GM19468 (cell line): ENCODE measurements around the gene HLA-DMA.

Experiments used
- ATAC-seq: cut with Tn5 transposase; IDR thresholded peaks from one replicate; pipeline ENCODE4 v1.9.1; 2021; ENCODE audit warnings: mild to moderate bottlenecking, moderate library complexity, moderate number of reproducible peaks; ENCODE audit not compliant: unreplicated experiment; ENCODE audit errors: extremely low read depth

HLA-DMA gene

DNA sequence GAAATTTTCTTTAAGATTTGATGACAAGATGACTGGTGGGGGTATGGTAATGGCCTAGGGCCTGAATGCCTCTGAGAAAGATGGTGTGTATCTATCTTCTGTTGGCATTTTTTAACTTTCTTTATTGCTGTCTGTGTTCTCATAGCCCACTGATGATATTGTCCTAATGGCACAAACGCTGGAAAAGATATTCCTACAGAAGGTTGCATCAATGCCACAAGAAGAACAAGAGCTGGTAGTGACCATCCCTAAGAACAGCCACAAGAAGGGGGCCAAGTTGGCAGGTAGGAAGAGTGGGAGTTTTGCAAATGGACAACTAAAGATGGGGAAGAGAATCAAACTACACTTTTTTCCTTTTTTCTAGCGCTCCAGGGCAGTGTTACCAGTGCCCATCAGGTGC, 23.0 kb upstream of the HLA-DMA start:
- ATAC-seq = no peak

DNA sequence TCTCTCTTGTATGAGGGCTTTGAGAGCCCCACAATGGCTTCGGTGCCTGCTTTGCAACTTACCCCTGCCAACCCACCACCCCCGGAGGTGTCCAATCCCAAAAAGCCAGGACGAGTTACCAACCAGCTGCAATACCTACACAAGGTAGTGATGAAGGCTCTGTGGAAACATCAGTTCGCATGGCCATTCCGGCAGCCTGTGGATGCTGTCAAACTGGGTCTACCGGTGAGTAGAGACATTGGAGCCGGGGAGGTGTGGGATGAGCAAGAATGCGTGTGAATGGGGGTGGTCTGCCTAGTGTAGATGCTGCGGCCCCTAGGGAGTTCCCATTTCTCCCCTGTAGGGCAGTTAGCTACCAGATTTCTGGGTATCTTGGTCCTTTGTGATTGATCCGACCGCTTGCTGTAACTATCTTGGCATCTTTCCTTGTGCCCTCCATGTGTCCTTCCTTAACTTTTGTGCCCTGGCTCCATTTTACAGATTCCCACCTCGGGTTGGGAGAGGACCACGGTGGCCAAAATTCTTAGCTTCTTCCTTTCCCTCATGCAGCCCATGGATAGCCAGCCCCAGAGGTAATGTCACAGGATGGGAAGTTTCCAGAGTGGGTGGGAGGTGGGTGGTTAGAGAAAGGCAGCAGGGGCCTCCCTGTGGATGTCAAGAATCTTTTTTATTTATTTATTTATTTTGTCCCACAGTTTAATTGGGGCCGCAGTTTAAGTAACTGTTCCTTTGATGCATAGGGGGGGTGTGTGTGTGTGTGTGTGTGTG, 21.8 kb upstream of the HLA-DMA start:
- no peak for ATAC-seq

DNA sequence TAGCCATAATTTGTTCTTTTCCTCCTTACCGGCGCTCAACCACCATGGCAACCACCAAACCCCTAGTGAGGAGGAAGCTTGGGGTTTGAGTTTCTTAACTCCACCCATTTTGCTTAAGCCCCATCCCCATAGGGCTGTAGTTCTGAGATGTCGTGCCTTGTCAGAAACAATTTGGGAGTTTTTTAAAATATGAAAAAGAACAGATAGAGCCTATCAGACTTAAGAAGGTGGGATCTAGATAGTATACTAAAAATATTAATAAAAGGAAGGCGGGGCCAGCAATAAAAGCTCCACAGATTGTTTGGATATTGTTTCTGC, 21.1 kb upstream of the HLA-DMA start:
- no peak for ATAC-seq

DNA sequence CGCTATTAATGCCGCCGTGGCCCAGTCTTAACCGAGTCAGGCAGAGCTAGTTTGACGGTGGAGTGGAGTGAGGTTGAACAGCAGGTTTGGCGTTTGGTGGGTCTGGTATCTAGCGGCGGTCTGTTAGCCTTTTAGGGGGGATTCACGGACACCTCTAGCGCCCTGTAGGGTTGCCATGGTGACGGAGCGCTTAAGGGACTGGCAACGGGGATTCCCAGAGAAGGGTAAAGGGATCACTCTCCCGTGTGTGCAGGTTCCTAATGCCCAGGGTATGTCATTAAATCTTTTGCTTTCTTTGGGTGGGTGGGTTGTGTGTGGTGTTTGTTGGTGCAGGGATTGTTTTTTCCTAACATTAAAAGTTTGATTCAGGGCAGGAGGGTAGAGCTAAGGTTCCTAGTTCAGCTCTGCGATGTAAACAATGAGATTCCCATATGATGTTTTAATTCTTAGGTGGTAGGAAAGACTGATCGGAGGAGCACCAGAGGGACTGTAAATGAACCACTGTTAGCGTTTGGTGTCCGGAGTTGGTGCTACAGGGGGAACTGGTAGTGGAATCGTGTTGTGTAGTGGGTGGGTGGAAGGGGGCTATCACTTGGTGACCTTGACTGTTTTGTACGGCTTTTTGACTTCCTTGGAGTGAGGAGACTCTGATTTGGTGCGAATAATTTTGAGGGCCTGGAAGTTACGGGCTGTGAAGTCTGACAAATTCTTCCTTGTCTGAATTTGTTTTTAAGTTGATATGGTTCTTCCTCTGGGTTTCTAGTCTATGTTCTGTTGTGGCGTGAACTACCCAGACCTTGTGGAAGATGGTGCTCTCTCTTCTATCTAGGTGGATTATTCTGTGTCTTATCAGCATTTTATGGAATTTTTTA, 20.5 kb upstream of the HLA-DMA start:
- ATAC-seq = no peak

DNA sequence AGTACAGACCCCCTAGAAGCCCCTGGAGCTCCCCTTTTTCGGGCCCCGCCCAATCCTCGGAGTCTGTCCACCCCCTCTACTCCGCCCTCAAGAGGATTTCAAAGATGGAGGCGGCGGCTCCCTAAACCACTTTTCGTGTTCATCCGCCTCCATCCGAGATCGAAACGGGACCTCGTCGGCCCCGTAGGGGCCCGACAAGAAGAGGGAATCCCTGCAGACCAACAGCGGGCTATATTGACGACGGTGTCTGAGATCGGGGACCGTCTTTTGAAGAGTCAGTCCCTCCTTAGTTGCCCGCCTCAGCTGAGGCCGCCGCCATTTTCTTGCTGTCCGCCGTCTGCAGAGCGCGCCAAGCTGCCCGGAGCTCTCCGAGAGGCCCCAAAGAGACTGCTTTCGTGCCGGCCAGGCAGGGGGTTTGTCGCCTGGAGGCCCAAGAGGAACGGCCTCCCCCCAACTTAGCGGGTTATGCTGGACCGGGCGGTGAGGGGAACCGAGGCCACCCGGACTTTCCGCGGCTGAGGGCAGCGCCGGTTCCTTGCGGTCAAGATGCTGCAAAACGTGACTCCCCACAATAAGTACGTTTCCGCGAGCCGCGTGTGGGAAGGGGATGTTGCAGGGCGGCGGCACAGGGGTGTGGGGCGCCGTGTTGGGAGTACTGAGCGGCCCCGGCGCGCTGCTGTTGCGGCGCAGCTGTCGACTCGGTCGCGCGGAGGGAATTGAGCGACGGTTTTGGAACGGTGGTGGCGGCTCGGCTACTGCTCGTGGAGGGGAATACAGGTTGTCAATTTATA, 19.7 kb upstream of the HLA-DMA start:
- no peak for ATAC-seq

DNA sequence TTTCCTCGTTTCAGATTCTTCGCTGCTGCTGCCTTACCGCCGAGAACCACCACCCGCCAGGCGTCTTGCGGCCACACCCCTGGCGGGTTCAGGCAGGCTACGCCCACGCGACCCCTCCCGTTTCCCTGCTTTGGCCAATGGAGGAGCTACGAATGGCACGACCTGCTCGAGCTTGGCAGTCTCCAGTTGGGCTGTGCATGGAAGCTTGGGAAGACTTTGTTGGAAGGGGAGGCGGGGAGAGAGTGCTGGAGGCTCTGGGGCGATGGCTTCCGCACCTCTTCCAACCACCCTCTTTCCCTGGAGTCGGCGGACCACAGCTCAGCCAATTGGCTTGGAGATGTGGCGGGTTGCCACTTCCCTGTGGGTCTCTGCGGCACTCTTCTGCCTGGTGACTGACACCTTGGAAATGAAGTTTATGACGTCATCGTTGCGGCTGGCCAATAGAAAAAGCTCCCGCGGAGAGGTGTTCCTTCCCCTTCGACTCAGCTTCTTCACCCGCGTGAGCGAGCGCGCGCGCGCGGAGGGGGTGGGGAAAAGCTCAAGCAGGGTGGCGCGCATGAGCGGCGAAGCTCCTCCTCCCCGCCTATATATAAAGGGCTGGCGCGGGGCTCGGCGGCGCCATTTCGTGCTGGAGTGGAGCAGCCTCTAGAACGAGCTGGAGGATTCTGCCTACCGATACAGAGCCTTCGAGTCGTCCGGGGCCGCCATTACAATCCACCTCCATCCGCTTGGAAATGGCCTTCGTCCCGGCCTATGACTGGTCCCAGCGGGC, 18.9 kb upstream of the HLA-DMA start:
- ATAC-seq = peak; percentile 23

DNA sequence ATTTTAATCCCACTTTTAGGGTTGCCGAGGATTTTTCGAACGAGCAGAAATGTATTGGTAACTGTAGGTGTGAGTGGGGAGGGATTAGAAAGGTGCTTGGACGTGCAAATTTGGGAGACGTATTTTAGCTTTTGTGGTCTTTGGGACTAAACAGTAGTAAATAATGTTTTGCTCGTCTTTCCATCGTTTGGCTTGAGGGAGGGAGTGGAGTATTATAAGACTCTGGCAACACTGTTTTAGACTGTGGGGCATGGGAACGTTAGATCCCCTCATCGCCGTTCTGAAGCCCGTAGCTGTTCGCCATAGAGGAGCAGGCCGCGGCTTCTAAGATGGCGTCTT, 18.3 kb upstream of the HLA-DMA start:
- ATAC-seq = no peak

DNA sequence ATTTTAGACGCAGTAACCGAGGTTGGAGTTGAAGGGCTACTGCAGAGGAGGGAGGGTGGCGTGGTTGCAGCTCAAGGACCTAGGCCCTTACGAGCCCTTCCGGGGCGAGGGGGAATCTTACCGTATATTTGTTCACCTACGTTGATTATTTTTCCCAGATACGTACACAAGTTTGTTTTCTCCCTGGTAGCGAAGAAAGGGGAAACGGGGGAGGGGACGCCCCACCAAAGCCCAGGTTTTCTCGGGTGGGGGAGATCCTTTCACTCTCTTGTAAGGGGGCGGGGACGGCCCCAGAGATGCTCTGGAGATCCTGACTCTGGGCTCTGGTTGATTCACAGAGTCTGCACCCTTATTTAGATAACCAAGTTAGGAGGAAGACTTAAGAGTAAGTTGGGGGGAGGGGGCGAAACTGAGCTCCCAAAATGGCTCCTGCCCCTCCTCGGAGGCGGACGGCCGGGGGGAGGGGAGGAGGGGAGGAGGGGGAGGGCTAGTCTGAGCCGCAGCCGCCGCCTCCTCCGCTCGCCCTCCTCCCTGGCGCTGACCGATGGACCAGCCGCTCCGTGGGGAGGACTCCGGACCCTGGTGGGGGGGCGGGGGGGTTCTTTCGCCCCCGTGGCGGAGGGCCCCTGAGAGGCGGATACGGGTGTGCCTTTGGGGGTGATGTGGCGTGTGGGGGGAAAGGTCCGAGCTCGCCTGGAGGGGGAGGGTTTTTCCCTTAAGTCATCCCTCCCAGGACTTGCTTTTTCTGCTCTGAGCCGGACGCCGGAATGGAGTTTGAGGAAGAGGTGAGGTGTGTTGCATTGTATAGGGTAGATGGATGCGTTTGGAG, 17.7 kb upstream of the HLA-DMA start:
- ATAC-seq = no peak

DNA sequence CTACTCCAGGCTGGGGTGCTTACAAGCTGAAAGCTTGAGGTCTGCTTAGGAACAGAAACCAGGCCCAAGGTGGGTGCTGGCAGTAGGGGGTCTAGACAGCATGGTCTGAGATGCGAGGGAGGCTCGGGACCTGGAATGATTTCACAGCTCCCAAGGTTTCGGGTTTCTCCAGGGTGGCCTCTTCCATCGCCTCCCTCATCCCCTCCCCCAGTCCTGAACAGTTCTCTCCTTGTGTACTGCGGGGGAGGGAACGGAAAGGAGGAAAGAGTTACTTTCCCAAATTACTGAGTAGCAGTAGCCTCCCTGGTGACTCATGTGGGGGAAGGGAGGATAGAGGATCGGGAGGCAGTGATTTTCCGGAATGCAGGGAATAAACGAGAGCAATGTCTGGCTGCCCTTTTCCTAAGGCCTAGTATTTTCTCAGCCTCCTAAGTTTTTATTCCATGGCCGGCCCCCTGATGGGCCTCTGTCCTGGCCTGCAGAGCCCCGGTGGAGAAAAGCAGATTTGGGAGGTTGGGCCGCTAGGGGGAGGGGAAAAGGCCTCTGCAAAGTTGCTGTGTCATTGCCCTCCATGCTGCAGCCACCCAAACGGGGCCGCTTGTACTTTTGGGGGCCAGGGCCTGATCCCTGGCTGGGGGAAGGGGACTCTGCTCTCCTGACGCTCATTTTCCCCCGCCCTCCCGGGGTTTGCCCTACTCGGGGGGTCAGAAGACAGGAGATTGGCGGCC, 17.0 kb upstream of the HLA-DMA start:
- no peak for ATAC-seq

DNA sequence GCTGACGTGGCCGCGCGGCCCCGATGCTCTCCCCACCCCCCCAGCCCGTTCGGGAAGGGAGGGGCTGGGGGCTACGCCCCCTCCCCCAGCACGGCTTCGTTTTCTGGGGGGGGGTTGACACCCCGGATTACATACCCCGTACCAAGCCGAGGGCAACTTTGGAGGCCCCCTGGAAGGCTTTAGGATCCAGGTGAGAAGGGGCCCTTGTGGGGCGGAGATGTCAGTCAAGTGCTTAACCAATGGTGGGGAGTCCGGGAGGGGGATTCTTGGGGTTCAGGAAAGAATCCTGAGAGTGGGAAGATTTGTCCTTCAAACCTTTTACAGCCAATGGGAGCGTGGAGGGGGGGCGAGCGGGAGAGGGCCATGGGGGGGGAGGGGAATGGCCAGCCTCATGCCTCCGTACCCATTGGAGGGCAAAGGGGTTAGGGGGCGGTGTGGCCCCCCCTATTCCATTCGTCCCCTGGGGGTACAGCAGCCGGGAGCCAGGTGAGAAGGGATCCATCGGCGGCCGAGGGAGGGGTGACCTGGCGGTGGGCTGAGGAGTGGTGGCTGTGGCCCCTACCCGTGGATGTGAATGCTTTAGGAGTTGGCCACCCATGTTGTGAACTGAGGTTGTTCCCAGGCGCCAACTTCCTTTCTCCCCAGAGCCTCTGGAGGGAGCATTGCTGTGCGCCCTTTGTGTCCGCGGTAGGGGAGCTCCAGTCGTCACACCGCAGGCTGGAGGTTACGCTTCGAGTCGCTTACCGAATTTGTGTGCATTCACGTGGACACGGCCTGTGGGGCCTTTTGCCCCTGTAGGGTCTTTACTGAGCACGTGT, 16.2 kb upstream of the HLA-DMA start:
- no peak for ATAC-seq

DNA sequence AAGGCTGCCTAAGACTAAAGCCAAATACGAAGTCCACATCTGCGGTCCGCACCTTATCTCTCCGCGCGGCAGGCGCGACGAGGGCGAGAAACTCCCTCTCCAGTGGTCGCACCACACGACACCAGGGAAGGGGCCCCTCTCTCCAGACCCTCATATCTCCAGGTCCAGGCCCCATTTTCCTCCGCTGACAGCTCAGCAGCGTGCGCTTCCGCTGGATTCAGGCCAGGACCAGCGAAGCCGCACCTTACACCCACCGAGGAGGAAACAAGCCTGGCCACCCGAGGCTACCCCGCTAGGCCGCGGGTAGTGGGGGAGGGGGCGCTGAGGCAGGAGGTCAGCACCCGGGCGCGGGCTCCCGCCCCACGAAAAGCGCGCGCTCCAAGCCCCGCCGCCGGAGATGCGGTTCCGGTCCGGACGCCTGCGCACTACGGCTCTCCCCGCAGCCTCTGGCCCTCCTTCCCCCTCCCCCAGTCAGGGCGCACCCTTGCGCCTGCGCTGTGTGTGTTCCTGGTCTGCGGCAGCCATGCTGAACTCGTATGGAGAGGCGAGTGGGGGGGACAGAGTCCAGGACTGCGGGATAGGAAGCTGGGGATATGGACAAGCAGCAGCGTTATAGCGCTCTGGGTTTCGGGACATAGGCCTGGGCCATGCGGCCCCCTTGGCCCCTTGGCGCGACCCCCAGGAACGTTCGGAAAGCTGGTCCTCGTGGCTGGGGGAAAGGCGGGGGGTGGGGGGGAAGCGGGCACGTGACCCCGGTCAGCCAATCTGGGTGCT, 15.4 kb upstream of the HLA-DMA start, which contains the start of gene BRD2:
TSS of gene BRD2 (plus strand) at position 502 of the 774 bp plus-strand sequence. CDS start 4,305 bp downstream, outside the sequence.
- ATAC-seq = no peak

DNA sequence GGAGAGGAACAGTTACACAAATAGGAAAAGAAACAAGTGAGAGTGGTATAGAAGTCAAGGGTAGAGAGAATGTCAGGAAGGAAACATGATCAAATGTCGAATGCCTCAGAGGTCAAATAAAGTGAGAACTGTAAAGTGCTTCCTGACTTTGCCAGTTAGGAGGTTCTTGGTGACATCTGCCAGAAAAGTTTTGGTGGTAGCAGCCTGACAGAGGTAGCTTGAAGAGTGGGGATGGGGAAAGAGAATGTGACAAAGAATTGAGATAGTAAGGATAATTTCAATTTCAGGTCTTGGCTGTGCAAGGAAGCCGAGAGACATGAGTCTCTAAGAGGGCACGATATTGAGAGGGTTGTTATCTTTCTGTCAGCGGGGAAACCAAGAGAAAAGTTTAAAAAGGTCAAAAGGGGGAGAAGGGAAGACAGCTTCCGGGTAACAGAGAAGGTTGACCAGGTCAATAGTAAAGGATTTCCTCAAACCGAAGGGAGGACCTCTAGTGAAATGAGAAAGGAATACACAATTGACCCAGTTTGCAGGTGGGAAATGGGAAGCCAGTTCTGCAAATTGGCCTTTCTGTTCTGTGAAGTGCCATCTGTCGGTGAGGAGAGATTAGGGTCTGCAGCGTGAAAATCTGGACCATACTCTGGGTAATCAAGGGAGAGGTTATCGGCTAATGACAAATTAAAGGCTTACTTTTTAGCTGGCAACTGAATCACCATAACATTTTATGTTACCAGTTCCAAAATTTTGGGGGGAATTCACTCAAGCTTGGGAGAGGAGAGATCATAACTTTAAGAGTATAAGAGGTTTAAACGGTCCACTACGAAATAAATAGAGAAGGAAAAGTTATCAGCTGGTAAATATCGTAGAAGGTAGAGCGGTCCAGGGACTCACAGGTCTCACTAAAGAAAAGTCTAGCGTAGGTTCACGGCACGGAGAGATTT, 14.5 kb upstream of the HLA-DMA start:
- ATAC-seq = no peak

DNA sequence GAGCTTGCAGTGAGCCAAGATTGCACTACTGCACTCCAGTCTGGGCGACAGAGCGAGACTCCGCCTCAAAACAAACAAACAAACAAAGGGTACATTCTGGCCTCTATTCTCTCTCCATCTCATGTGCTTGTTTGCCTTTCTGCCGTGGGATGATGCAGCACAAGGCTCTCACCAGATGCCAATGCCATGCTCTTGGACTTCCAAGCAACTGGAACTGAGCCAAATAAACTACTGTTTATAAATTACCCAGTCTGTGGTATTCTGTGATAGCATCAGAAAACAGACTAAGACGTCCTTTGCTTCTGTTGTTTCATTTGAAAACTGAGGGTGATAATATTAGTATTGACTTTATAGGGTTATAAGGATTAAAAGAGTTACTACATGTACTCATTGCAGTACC, 11.9 kb upstream of the HLA-DMA start:
- no peak for ATAC-seq

DNA sequence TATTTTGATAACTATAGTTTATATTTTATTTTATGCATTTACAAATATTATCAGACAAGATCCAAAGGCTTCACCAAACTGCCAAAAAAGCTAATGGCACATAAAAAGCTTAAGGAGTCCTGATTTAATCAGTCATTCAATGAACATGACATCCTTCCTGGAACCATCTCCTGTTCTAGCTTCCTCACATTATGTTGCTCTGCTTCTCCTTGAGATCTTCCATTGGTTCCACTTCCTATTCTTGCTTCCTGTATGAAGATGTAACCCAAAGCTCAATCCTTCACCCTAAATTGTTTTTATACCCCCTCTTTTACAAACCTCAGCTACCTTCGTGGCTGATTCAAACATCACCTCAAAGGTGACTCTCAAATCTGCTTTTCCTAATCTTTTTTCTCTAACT, 11.0 kb upstream of the HLA-DMA start:
- no peak for ATAC-seq

DNA sequence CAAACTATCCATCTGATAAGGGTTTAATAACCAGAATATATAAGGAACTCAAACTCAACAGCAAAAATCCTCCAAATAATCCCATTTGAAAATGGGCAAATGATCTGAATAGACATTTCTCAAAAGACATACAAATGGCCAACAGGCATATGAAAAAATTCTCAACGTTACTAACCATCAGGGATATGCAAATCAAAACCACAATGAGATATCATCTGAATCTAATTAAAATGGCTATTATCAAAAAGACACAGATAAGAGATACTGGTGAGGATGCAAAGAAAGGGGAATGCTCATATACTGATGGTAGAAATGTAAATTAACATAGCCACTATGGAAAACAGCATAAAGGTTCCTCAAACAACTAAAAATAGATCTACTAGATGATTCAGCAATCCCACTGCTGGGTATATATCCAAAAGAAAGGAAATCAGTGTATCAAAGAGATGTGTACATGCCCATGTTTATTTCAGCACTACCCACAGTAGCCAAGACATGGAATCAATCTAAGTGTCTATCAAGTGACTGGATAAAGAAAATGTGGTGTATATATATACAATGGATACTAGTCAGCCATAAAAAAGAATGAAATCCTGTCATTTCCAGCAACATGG, 9.4 kb upstream of the HLA-DMA start:
- ATAC-seq = no peak

DNA sequence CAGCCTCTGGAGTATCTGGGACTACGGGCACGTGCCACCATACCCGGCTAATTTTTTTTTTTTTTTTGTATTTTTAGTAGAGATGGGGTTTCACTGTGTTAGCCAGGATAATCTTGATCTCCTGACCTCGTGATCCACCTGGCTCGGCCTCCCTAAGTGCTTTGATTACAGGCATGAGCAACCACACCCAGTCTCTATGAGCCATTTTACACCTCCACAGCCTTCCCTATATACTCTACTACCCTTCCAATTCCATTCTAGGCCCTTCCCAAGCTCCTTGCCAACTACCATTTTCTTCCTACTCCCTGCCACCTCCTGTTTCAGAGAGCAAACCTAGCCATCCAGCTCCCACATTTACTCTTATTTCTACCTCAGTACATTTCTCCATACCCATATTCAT, 7.7 kb upstream of the HLA-DMA start:
- no peak for ATAC-seq
